Ascending aorta (tissue), 2 donors: ENCODE data around the gene TGFB2. TPM values are rescaled to one million over a fixed set of nuclear protein-coding genes. Genes with fewer than 3 reads are reported as not detected.

Source experiments
- DNase-seq, 2 donors: peaks; one replicate each; pipeline ENCODE4 v3.0.0-alpha.2; 2019; ENCODE audit warnings: low spot score in 2 of 2
- H3K27ac ChIP-seq, 2 donors: fragments of 200-600 bp; sonication (generic); one replicate each; pipeline ENCODE4 v1.5.1; 2016 to 2017; ENCODE audit warnings: mild to moderate bottlenecking in 1 of 2
- H3K27me3 ChIP-seq: fragments of 200-600 bp; sonication (generic); one replicate; pipeline ENCODE4 v1.5.1; 2017
- H3K36me3 ChIP-seq, 2 donors: fragments of 200-600 bp; sonication (generic); one replicate each; pipeline ENCODE4 v1.5.1; 2016
- H3K4me1 ChIP-seq, 2 donors: fragments of 200-600 bp; sonication (generic); one replicate each; pipeline ENCODE4 v1.5.1; 2016 to 2017; ENCODE audit warnings: mild to moderate bottlenecking in 1 of 2
- H3K4me3 ChIP-seq, 2 donors: fragments of 200-600 bp; sonication (generic); one replicate each; pipeline ENCODE4 v1.5.1; 2016 to 2017; ENCODE audit warnings: mild to moderate bottlenecking in 1 of 2
- H3K9me3 ChIP-seq, 2 donors: fragments of 200-600 bp; sonication (generic); one replicate each; pipeline ENCODE4 v1.5.1; 2016
- intact Hi-C: fragments of 100-400 bp; cut with DNase I; formaldehyde crosslinking; loops from one replicate; pipeline ENCODE4 v1.15.1; 2023
- total RNA-seq: library from RNA; depleted of rRNA; stranded (reverse); fragments of >200 nt; gene quantifications from one replicate; pipeline ENCODE4 v1.1.0, GENCODE V29; 2016
- TF ChIP-seq, protein P1 (sequence below), 3 experiments: fragments of 200-600 bp in 2 of 3; fragments of 450-650 bp in 1 of 3; sonication (generic) in 2 of 3; IDR thresholded peaks; one replicate each; pipeline ENCODE4 v1.5.1; 2016 to 2019; ENCODE audit warnings: antibody characterized with exemption in 3 of 3, mild to moderate bottlenecking in 1 of 3, moderate library complexity in 1 of 3

The TGFB2 gene
- total RNA-seq, 1 donor from 2014 or later, result 9.9 TPM

DNA sequence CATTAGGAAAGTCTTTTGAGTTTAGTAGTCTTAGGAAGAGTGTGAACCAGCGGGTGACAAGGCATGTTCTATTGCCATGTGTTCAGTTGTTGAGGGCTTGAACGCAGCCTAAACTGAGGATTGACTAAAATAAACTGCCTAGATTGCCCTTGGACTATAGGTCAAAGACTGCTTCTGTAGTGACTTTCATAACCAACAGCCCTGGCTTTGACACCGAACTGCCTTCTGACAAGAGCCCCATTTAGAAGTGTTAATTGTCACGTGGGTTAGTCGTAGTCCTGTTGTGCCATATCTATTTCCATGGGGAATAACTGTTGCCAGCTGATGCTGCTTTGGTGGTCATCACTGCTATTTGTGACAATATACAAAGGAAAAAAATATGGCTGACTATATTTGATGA, 90.4 kb downstream of the TGFB2 start:
- no peak overlapping the region for H3K27ac ChIP-seq
- no peaks in the 10 kb centered on the region for H3K27me3 ChIP-seq
- H3K4me1 ChIP-seq, result no peaks in the 10 kb centered on the region
- H3K36me3 ChIP-seq, result no peaks in the 10 kb centered on the region
- H3K9me3 ChIP-seq, result no peaks in the 10 kb centered on the region
- TF ChIP-seq, protein P1, sequence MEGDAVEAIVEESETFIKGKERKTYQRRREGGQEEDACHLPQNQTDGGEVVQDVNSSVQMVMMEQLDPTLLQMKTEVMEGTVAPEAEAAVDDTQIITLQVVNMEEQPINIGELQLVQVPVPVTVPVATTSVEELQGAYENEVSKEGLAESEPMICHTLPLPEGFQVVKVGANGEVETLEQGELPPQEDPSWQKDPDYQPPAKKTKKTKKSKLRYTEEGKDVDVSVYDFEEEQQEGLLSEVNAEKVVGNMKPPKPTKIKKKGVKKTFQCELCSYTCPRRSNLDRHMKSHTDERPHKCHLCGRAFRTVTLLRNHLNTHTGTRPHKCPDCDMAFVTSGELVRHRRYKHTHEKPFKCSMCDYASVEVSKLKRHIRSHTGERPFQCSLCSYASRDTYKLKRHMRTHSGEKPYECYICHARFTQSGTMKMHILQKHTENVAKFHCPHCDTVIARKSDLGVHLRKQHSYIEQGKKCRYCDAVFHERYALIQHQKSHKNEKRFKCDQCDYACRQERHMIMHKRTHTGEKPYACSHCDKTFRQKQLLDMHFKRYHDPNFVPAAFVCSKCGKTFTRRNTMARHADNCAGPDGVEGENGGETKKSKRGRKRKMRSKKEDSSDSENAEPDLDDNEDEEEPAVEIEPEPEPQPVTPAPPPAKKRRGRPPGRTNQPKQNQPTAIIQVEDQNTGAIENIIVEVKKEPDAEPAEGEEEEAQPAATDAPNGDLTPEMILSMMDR (IDR thresholded peaks at IDR 0.05), result no peak
- intact Hi-C loops, result no loop called here
- H3K4me3 ChIP-seq, result no peak overlapping the region
- DNase-seq, result no peak

DNA sequence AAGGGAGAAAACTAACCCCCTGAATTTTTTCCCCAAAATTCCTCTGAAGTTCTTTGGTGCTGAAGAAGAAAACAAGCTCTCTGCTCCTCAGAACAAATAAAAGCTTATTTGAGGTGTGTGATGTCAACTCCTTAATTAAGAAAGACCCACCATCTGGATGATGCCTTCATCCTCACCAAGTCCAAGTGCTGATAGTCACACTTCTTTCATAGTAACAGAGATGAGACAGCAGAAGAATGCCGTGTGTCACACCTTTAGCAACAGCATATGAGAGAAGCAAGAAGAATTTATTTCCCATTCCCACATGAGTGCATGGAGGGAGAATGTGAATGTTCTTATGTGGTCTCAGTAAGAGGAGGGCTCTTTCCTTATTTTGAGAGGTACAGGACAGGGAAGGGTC, 91.2 kb downstream of the TGFB2 start:
- no peaks in the 10 kb centered on the region for H3K4me1 ChIP-seq
- H3K4me3 ChIP-seq, result no peak overlapping the region
- H3K27me3 ChIP-seq, result no peaks in the 10 kb centered on the region
- H3K27ac ChIP-seq, result no peak overlapping the region
- TF ChIP-seq, protein P1 (IDR thresholded peaks at IDR 0.05), result no peak
- no peaks in the 10 kb centered on the region for H3K36me3 ChIP-seq
- H3K9me3 ChIP-seq, result no peaks in the 10 kb centered on the region
- DNase-seq, result no peak
- intact Hi-C loops, result no loop called here

DNA sequence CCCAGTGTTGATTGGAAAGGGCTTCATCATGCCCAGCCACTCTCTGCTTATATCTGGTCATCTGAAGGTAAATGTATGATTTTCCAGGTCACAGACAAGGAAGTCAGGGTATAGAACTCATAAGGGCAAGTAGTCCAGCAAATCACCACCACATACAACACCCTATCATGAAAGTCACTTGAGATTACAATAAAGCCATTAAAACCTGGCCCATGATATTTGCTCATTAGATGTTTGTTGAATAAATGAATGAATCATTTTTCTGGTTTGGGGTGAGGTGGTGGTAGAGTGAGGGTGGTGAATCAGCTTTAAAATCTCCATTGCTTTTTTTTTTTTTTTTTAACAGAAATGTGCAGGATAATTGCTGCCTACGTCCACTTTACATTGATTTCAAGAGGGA, 91.9 kb downstream of the TGFB2 start:
- no peaks in the 10 kb centered on the region for H3K36me3 ChIP-seq
- H3K27ac ChIP-seq, result no peak overlapping the region
- no peak for DNase-seq
- no peak overlapping the region for H3K4me3 ChIP-seq
- H3K9me3 ChIP-seq, result no peaks in the 10 kb centered on the region
- H3K27me3 ChIP-seq, result no peaks in the 10 kb centered on the region
- intact Hi-C loops, result no loop called here
- TF ChIP-seq, protein P1 (IDR thresholded peaks at IDR 0.05), result no peak
- no peaks in the 10 kb centered on the region for H3K4me1 ChIP-seq

DNA sequence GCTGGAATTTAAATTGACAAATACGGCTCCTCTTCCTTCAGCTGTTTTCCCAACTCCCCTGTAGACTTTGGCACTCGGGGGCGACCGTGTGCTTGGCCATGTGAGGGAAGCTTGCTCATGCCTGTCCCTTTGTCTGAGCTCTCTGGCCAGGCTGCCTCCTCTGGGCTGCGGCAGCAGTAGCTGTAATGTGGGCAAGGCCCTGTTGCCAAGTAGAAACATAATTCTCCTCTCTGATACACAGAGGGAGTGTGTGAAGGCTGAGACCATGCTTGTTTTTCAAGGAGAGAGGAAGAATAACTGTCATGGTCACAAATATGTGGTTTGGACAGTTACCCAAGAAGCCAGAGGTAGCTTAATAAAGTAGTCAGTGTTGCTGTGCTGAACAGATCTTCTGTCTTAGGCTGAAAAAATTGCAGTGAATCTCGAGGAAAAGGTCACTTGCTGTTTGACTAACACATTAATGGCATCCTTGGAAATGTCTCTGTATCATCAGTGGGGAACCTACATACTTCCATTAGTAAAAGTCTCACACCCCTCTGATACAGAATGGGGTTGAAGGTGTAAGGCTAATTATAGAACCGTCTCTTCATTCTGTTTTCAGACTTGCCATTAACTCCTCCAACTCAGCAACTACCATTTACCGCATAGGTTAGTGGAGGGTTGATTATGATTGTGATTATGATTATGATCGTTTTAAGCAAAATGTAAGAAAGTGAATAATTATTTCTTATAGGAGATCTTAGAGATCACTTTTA, 94.6 kb downstream of the TGFB2 start:
- H3K27ac ChIP-seq, result peak overlapping the region in 1 of 2 donors; percentile 16

DNA sequence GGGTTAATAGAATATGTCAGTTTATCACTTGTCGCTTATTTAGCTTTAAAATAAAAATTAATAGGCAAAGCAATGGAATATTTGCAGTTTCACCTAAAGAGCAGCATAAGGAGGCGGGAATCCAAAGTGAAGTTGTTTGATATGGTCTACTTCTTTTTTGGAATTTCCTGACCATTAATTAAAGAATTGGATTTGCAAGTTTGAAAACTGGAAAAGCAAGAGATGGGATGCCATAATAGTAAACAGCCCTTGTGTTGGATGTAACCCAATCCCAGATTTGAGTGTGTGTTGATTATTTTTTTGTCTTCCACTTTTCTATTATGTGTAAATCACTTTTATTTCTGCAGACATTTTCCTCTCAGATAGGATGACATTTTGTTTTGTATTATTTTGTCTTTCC, 98.1 kb downstream of the TGFB2 start:
- Histone ChIP-seq H3K36me3 (no peaks in the 10 kb centered on the region), H3K27me3 (no peaks in the 10 kb centered on the region), H3K9me3 (no peaks in the 10 kb centered on the region), H3K4me1 (no peaks in the 10 kb centered on the region), H3K4me3 (no peak overlapping the region), H3K27ac (no peak overlapping the region)
- TF ChIP-seq, protein P1 (IDR thresholded peaks at IDR 0.05), result no peak
- no peak for DNase-seq
- intact Hi-C loops, result no loop called here

More for the DNA sequence above, 94.6 kb downstream of the TGFB2 start:
- Histone ChIP-seq H3K4me3 (no peak overlapping the region), H3K4me1 (no peaks in the 10 kb centered on the region), H3K27me3 (no peaks in the 10 kb centered on the region), H3K9me3 (no peaks in the 10 kb centered on the region), H3K36me3 (no peaks in the 10 kb centered on the region)
- TF ChIP-seq, protein P1 (IDR thresholded peaks at IDR 0.05), result peak in 1 of 3 experiments; percentile 11
- DNase-seq, result peak in 1 of 2 donors; percentile 63
- intact Hi-C loops, result no loop called here
